ENCODE measurements around the gene RSPO4.

DNA sequence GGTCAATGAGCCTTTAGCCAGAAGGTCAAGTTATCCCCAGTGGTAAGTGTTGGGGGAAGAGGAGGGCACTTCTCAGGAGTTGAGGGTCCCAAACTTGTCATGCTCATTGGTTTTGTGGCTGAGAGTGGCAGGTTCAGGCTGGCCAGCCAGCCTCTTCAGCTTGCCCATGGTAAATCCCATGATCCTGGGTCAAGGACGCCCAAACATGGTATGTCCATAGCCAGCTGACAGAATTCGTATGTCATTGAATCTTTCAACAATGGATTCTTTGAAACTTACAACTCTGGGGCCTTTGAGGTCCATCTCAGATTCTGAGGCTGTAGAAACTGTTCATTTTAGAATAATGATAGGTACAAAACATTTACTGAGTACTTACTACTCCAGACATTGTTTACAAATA, 36.1 kb upstream of the RSPO4 start:
- TF ChIP-seq EZH2 (IDR thresholded peaks at IDR 0.05; ENCODE audit: insufficient read depth, poor library complexity, severe bottlenecking) (no peak), EZH2phosphoT487 (IDR thresholded peaks at IDR 0.05; ENCODE audit: insufficient read depth, low read depth) (no peak)

All from GM23248 (cell line).